H1 (cell line): Measurements from ENCODE around the gene ELP1. TPM values are rescaled to one million over a fixed set of nuclear protein-coding genes. Genes with fewer than 3 reads are reported as not detected.

Experiments
- CTCF ChIA-PET: fragments of 300-600 bp; sonication (Branson Sonifier 250); formaldehyde crosslinking; loops from one replicate; lab custom pipeline; 2021; ENCODE audit not compliant: partially characterized antibody; lab: Charles Lee
- POLR2A ChIA-PET: fragments of 300-600 bp; sonication (Branson Sonifier 250); formaldehyde crosslinking; loops from one replicate; lab custom pipeline; 2021; ENCODE audit warnings: inconsistent platforms; ENCODE audit not compliant: partially characterized antibody; lab: Charles Lee
- DNase-seq, 2 experiments: peaks; one replicate each; pipeline versions ENCODE4 v3.0.0 to v3.0.0-alpha.2; 2010 to 2022; ENCODE audit warnings: low spot score in 2 of 2, low read depth in 1 of 2, mixed read lengths in 1 of 2
- FAIRE-seq: peaks from 2 replicates; lab custom pipeline; 2011; peaks lifted over from hg19 to GRCh38; lab: Jason Lieb, UNC
- H2AFZ ChIP-seq: 2 replicates; pipeline ENCODE4 v1.8.1; 2012; ENCODE audit warnings: low read length, inconsistent platforms
- H2AK5ac ChIP-seq: 2 replicates; pipeline ENCODE4 v1.6.1; 2013; ENCODE audit warnings: low read depth, low read length
- H2BK120ac ChIP-seq: replicated peaks from 2 replicates; pipeline ENCODE3; 2013; ENCODE audit warnings: low read depth, low read length, inconsistent platforms
- H2BK12ac ChIP-seq: 2 replicates; pipeline ENCODE4 v1.6.1; 2013; ENCODE audit warnings: low read depth, low read length
- H2BK15ac ChIP-seq: 2 replicates; pipeline ENCODE4 v1.6.1; 2013; ENCODE audit warnings: low read length
- H2BK20ac ChIP-seq: 2 replicates; pipeline ENCODE4 v1.6.1; 2013; ENCODE audit warnings: low read length
- H2BK5ac ChIP-seq: 2 replicates; pipeline ENCODE4 v1.6.1; 2013; ENCODE audit warnings: low read depth, low read length
- H3K14ac ChIP-seq: 2 replicates; pipeline ENCODE4 v1.6.1; 2013; ENCODE audit warnings: inconsistent platforms; ENCODE audit not compliant: insufficient read length
- H3K18ac ChIP-seq: 2 replicates; pipeline ENCODE4 v1.6.1; 2013; ENCODE audit warnings: low read length; ENCODE audit errors: extremely low read depth
- H3K23ac ChIP-seq: 2 replicates; pipeline ENCODE4 v1.6.1; 2013; ENCODE audit warnings: inconsistent platforms; ENCODE audit not compliant: insufficient read length
- H3K23me2 ChIP-seq: 2 replicates; pipeline ENCODE4 v1.6.1; 2013; ENCODE audit warnings: low read depth, low read length
- H3K27ac ChIP-seq: 2 replicates; pipeline ENCODE4 v1.6.1; 2011; ENCODE audit warnings: low read depth, low read length, inconsistent platforms
- H3K27me3 ChIP-seq, 4 experiments: replicated peaks in 1 of 4; 1 replicate in 1 of 4; 2 replicates in 3 of 4; pipeline versions ENCODE4 v1.6.1 to v1.8.1; 2011 to 2013; ENCODE audit warnings: low read length in 3 of 4, mild to moderate bottlenecking in 3 of 4, inconsistent platforms in 2 of 4, mixed read lengths in 2 of 4, moderate library complexity in 1 of 4; ENCODE audit not compliant: control insufficient read depth in 3 of 4, insufficient read depth in 3 of 4; ENCODE audit errors: extremely low read depth in 1 of 4
- H3K36me3 ChIP-seq, 4 experiments: 2 replicates each; pipeline versions ENCODE4 v1.6.1 to v1.8.1; 2011 to 2013; ENCODE audit warnings: mild to moderate bottlenecking in 4 of 4, low read length in 3 of 4, moderate library complexity in 2 of 4, control low read depth in 1 of 4, inconsistent platforms in 1 of 4; ENCODE audit not compliant: insufficient read depth in 4 of 4, control insufficient read depth in 2 of 4
- H3K4ac ChIP-seq: replicated peaks from 2 replicates; pipeline ENCODE3; 2013; ENCODE audit warnings: low read length, low read depth, mixed read lengths, inconsistent platforms; ENCODE audit not compliant: insufficient read length
- H3K4me1 ChIP-seq, 4 experiments: replicated peaks in 1 of 4; 1 replicate in 1 of 4; 2 replicates in 3 of 4; pipeline versions ENCODE4 v1.6.1 to v1.8.1; 2011 to 2013; ENCODE audit warnings: low read length in 3 of 4, inconsistent platforms in 2 of 4, mixed read lengths in 1 of 4; ENCODE audit not compliant: insufficient read depth in 4 of 4, control insufficient read depth in 3 of 4
- H3K4me2 ChIP-seq, 2 experiments: 2 replicates each; pipeline versions ENCODE4 v1.6.1 to v1.8.1; 2011 to 2013; ENCODE audit warnings: low read depth in 2 of 2, low read length in 2 of 2, control low read depth in 1 of 2, inconsistent platforms in 1 of 2, mild to moderate bottlenecking in 1 of 2; ENCODE audit not compliant: insufficient read depth in 1 of 2
- H3K4me3 ChIP-seq, 4 experiments: fragments of 200-600, 300-600 bp in 1 of 4; sonication (generic), shearing (Covaris generic), sonication (Bioruptor Twin) in 1 of 4; 2 replicates each; pipeline versions ENCODE4 v1.5.1 to v1.8.1; 2011 to 2016; ENCODE audit warnings: low read length in 4 of 4, low read depth in 3 of 4, control low read depth in 2 of 4, inconsistent platforms in 2 of 4, mild to moderate bottlenecking in 2 of 4, mixed read lengths in 1 of 4, moderate library complexity in 1 of 4; ENCODE audit not compliant: insufficient read depth in 2 of 4; ENCODE audit errors: extremely low read depth in 1 of 4
- H3K56ac ChIP-seq: replicated peaks from 2 replicates; pipeline ENCODE3; 2013; ENCODE audit warnings: low read depth, mild to moderate bottlenecking, mixed read lengths, low read length, inconsistent platforms; ENCODE audit not compliant: insufficient read length
- H3K79me1 ChIP-seq: 2 replicates; pipeline ENCODE4 v1.6.1; 2013; ENCODE audit warnings: low read depth, low read length, control low read depth
- H3K79me2 ChIP-seq, 2 experiments: 2 replicates each; pipeline versions ENCODE4 v1.6.1 to v1.8.1; 2012 to 2013; ENCODE audit warnings: low read length in 2 of 2, mild to moderate bottlenecking in 2 of 2, inconsistent platforms in 1 of 2; ENCODE audit not compliant: insufficient read depth in 2 of 2, control insufficient read depth in 1 of 2
- H3K9ac ChIP-seq, 4 experiments: replicated peaks in 1 of 4; 1 replicate in 1 of 4; 2 replicates in 3 of 4; pipeline versions ENCODE4 v1.6.1 to v1.8.1; 2011 to 2013; ENCODE audit warnings: low read depth in 3 of 4, low read length in 3 of 4, control low read depth in 2 of 4, mild to moderate bottlenecking in 2 of 4, moderate library complexity in 2 of 4, inconsistent platforms in 1 of 4; ENCODE audit errors: extremely low read depth in 1 of 4
- H3K9me3 ChIP-seq, 2 experiments: 2 replicates each; pipeline versions ENCODE4 v1.6.1 to v1.8.1; 2012 to 2013; ENCODE audit warnings: mild to moderate bottlenecking in 2 of 2, moderate library complexity in 2 of 2, control low read depth in 1 of 2, inconsistent platforms in 1 of 2, low read depth in 1 of 2, low read length in 1 of 2, mixed read lengths in 1 of 2; ENCODE audit not compliant: insufficient read depth in 2 of 2
- H4K20me1 ChIP-seq, 2 experiments: replicated peaks in 1 of 2; 2 replicates each; pipeline versions ENCODE3 to v1.8.1; 2011 to 2013; ENCODE audit warnings: inconsistent platforms in 2 of 2, low read length in 2 of 2, mild to moderate bottlenecking in 1 of 2; ENCODE audit not compliant: insufficient read depth in 2 of 2, control insufficient read depth in 1 of 2
- H4K5ac ChIP-seq: 2 replicates; pipeline ENCODE4 v1.6.1; 2013; ENCODE audit warnings: low read length, low read depth, mixed read lengths, inconsistent platforms; ENCODE audit not compliant: insufficient read length
- H4K8ac ChIP-seq: 2 replicates; pipeline ENCODE4 v1.8.0; 2013; ENCODE audit warnings: mild to moderate bottlenecking, moderate library complexity, low read length, inconsistent platforms; ENCODE audit not compliant: insufficient read depth; ENCODE audit errors: extremely low read depth
- H4K91ac ChIP-seq: replicated peaks from 2 replicates; pipeline ENCODE3; 2013; ENCODE audit warnings: low read length, mixed read lengths, inconsistent platforms; ENCODE audit not compliant: insufficient read length
- BRCA1 ChIP-seq: IDR thresholded peaks from 2 replicates; pipeline ENCODE4 v1.6.1; 2012; ENCODE audit warnings: low read depth, low read length, improper control_type of control experiment
- E2F6 ChIP-seq: IDR thresholded peaks from 2 replicates; pipeline ENCODE4 v1.6.1; 2012; ENCODE audit warnings: inconsistent platforms
- EGR1 ChIP-seq: IDR thresholded peaks from 2 replicates; pipeline ENCODE4 v1.6.1; 2011; ENCODE audit warnings: low read depth, low read length, borderline replicate concordance
- EP300 ChIP-seq, 2 experiments: IDR thresholded peaks; 1 replicate in 1 of 2; 2 replicates in 1 of 2; pipeline ENCODE4 v1.6.1; 2011 to 2012; ENCODE audit warnings: low read depth in 2 of 2, low read length in 2 of 2, mild to moderate bottlenecking in 2 of 2, borderline replicate concordance in 1 of 2, inconsistent platforms in 1 of 2, moderate library complexity in 1 of 2
- HDAC6 ChIP-seq: IDR thresholded peaks from one replicate; pipeline ENCODE4 v1.7.1; 2012; ENCODE audit warnings: low read depth, mild to moderate bottlenecking, inconsistent platforms, low read length, moderate library complexity
- KDM5A ChIP-seq: fragments of 200-600 bp; IDR thresholded peaks from 2 replicates; pipeline ENCODE4 v1.7.1; 2012; ENCODE audit warnings: mild to moderate bottlenecking, low read length, inconsistent platforms, mixed read lengths
- RNF2 ChIP-seq: fragments of 200-900, 300-1000 bp; sonication (generic); IDR thresholded peaks from 2 replicates; pipeline ENCODE4 v1.7.1; 2016; ENCODE audit warnings: borderline replicate concordance, low read depth, mild to moderate bottlenecking, antibody characterized with exemption, low read length; ENCODE audit not compliant: poor library complexity, severe bottlenecking; ENCODE audit errors: missing control alignments
- SIN3A ChIP-seq, 2 experiments: IDR thresholded peaks in 1 of 2; conservative IDR thresholded peaks in 1 of 2; 2 replicates each; pipeline ENCODE4 v1.6.1; 2011 to 2012; ENCODE audit warnings: low read length in 2 of 2, improper control_type of control experiment in 1 of 2, low read depth in 1 of 2, mild to moderate bottlenecking in 1 of 2
- SIRT6 ChIP-seq: IDR thresholded peaks from one replicate; pipeline ENCODE4 v1.7.1; 2012; ENCODE audit warnings: low read length, inconsistent platforms
- SP4 ChIP-seq: IDR thresholded peaks from 2 replicates; pipeline ENCODE4 v1.6.1; 2012; ENCODE audit warnings: low read length, inconsistent platforms
- WGBS, 2 experiments: shearing (Covaris generic) in 1 of 2; methylation state at CpG; one replicate each; pipeline versions ENCODE4 v1.1.6 to v1.1.7; 2013 to 2015; ENCODE audit warnings: low lambda C conversion rate in 2 of 2, mixed read lengths in 2 of 2, inconsistent platforms in 1 of 2, low coverage in 1 of 2, missing lambda C conversion rate in 1 of 2; ENCODE audit not compliant: insufficient replicate concordance in 2 of 2, insufficient coverage in 1 of 2, insufficient read length in 1 of 2; ENCODE audit errors: extremely low coverage in 1 of 2, missing lambda C conversion rate in 1 of 2; 5-methylcytosine and 5-hydroxymethylcytosine counted together
- polyA plus RNA-seq, 7 experiments: library from polyadenylated mRNA; depleted of rRNA in 3 of 7; stranded (reverse) in 5 of 7; unstranded in 2 of 7; fragments of >200 nt in 5 of 7; fragments of 200-250 nt in 2 of 7; gene quantifications; 1 replicate in 5 of 7; 2 replicates in 1 of 7; 4 replicates in 1 of 7; pipeline versions ENCODE4 v1.2.1 to v1.2.3, GENCODE V29; 2011 to 2013; ENCODE audit warnings: missing spikeins in 2 of 7, mixed read lengths in 2 of 7
- total RNA-seq: library from RNA; stranded (reverse); fragmentation: NEBNext Ultra II Directional; extraction: Animal tissue kit (Norgen Biotek cat#: 25700); gene quantifications from 2 replicates; pipeline ENCODE4 v1.2.1, GENCODE V29; 2021

Gene ELP1
- total and polyA plus RNA-seq, 2 of the 8 experiments (the other 6 are each of a cell fraction or from before 2014, with no cell fraction given): 13.9 to 31.3 TPM

GRCh38 chr9:108845507-108845906 lies 88.4 kb downstream of the ELP1 start:
- no peak overlapping the region for H3K9ac ChIP-seq
- no peak overlapping the region for H3K4me3 ChIP-seq
- no peaks in the 10 kb centered on the region for H4K20me1 ChIP-seq
- no peaks in the 10 kb centered on the region for H3K9me3 ChIP-seq
- no peak overlapping the region for H2AFZ ChIP-seq
- no peak overlapping the region for H3K27ac ChIP-seq
- H3K79me2 ChIP-seq: no peaks in the 10 kb centered on the region
- H4K8ac ChIP-seq: no peak overlapping the region; the same call in 1 of the 2 replicates
- no peak overlapping the region for H2BK5ac ChIP-seq
- H3K23me2 ChIP-seq: no peaks in the 10 kb centered on the region
- no peaks in the 10 kb centered on the region for H3K36me3 ChIP-seq
- H3K23ac ChIP-seq: no peak overlapping the region
- H3K4me1 ChIP-seq: no peaks in the 10 kb centered on the region
- H2BK120ac ChIP-seq: no peak overlapping the region
- H2BK12ac ChIP-seq: no peak overlapping the region
- H2AK5ac ChIP-seq: no peak overlapping the region
- no peak overlapping the region for H2BK15ac ChIP-seq
- 84% methylated on average over 5 of the region's 5 CpGs; no CpG with 5 or more reads in 1 of the 2 experiments for WGBS, 2 experiments
- H3K4ac ChIP-seq: no peak overlapping the region
- ChIA-PET CTCF (interaction anchor here (1.5 kb wide), 1 partner anchor 8 kb away, joined by 4 read pairs; no protein-coding TSS in a partner anchor), POLR2A (no interaction called here)
- DNase-seq (no peak), FAIRE-seq (no peak)
- H2BK20ac ChIP-seq: no peak overlapping the region
- H3K4me2 ChIP-seq: no peak overlapping the region
- H3K18ac ChIP-seq: no peak overlapping the region
- H4K5ac ChIP-seq: no peak overlapping the region
- H3K27me3 ChIP-seq: no peaks in the 10 kb centered on the region
- TF ChIP-seq SIN3A (conservative IDR thresholded peaks at IDR 0.05 in 1 of 2, IDR thresholded peaks at IDR 0.05 in 1 of 2; ENCODE audit: low read depth in 1 of 2, low read length in 2 of 2) (no peak), EGR1 (no peak), SP4 (no peak), RNF2 (no peak), BRCA1 (no peak), KDM5A (no peak), E2F6 (no peak), SIRT6 (no peak), EP300 (IDR thresholded peaks at IDR 0.05; ENCODE audit: borderline replicate concordance in 1 of 2, low read depth in 2 of 2, low read length in 2 of 2) (no peak), HDAC6 (no peak)
- no peak overlapping the region for H4K91ac ChIP-seq
- H3K14ac ChIP-seq: no peak overlapping the region
- H3K56ac ChIP-seq: no peak overlapping the region
- no peaks in the 10 kb centered on the region for H3K79me1 ChIP-seq
